GM12892 (cell line): ENCODE results near the gene GRK6.

Experiments used
- DNase-seq: peaks from one replicate; pipeline ENCODE4 v3.0.0; 2011; ENCODE audit not compliant: insufficient read length
- FAIRE-seq: peaks from 2 replicates; lab custom pipeline; 2011; peaks lifted over from hg19 to GRCh38; lab: Jason Lieb, UNC
- POLR2A ChIP-seq: IDR thresholded peaks from 2 replicates; pipeline ENCODE4 v1.6.1; 2011; ENCODE audit warnings: low read depth, low read length, control low read depth
- POLR2AphosphoS5 ChIP-seq: IDR thresholded peaks from 2 replicates; pipeline ENCODE4 v1.6.1; 2011; ENCODE audit warnings: low read depth, low read length, control low read depth
- TAF1 ChIP-seq: IDR thresholded peaks from 2 replicates; pipeline ENCODE4 v1.6.1; 2011; ENCODE audit warnings: low read depth, mild to moderate bottlenecking, control low read depth, low read length, borderline replicate concordance

GRK6 gene

GRCh38 chr5:177430972-177431316 lies 4.5 kb downstream of the GRK6 start:
- TF ChIP-seq TAF1 (no peak), POLR2A (no peak), POLR2AphosphoS5 (no peak)
- peak; percentile 62 for FAIRE-seq
- no peak for DNase-seq

- FAIRE-seq (peak; percentile 99), DNase-seq (peak; percentile 77)
- TF ChIP-seq POLR2A (peak; percentile 63; the same call in 1 of the 2 replicates), POLR2AphosphoS5 (peak; percentile 83), TAF1 (0 out of 2 replicates have a peak, but pooled peaks have one; percentile 34)
Observed at GRCh38 chr5:177431317-177432142, 5.1 kb downstream of the GRK6 start.

GRCh38 chr5:177432143-177432838 lies 5.8 kb downstream of the GRK6 start:
- no peak for TF ChIP-seq POLR2AphosphoS5
- no peak for TF ChIP-seq TAF1
- no peak for TF ChIP-seq POLR2A
- FAIRE-seq (no peak), DNase-seq (no peak)

- DNase-seq, result no peak
- no peak for FAIRE-seq
- peak; percentile 33; the same call in 1 of the 2 replicates for TF ChIP-seq POLR2A
- no peak for TF ChIP-seq POLR2AphosphoS5
Observed at GRCh38 chr5:177432839-177433657, 6.6 kb downstream of the GRK6 start.

- no peak for DNase-seq
- TF ChIP-seq POLR2A (no peak), POLR2AphosphoS5 (no peak), TAF1 (no peak)
- no peak for FAIRE-seq
Observed at GRCh38 chr5:177433658-177434217, 7.3 kb downstream of the GRK6 start.

- FAIRE-seq (no peak), DNase-seq (no peak)
- TF ChIP-seq POLR2A (no peak), TAF1 (no peak), POLR2AphosphoS5 (no peak)
Observed at GRCh38 chr5:177434437-177434836, 8.0 kb downstream of the GRK6 start.

GRCh38 chr5:177434942-177435738 lies 8.7 kb downstream of the GRK6 start:
- FAIRE-seq (no peak), DNase-seq (no peak)
- TF ChIP-seq POLR2AphosphoS5, result no peak
- TF ChIP-seq POLR2A, result no peak
- no peak for TF ChIP-seq TAF1

GRCh38 chr5:177435847-177436536 lies 9.5 kb downstream of the GRK6 start:
- no peak for DNase-seq
- FAIRE-seq, result no peak
- TF ChIP-seq TAF1 (no peak), POLR2AphosphoS5 (no peak), POLR2A (no peak)

GRCh38 chr5:177437623-177438022 lies 11.1 kb downstream of the GRK6 start:
- TF ChIP-seq POLR2A (no peak), POLR2AphosphoS5 (no peak)
- DNase-seq, result no peak
- FAIRE-seq, result no peak

GRCh38 chr5:177438468-177438867 lies 12.0 kb downstream of the GRK6 start:
- FAIRE-seq (no peak), DNase-seq (no peak)
- peak; percentile 73 for TF ChIP-seq POLR2AphosphoS5
- no peak for TF ChIP-seq TAF1
- peak; percentile 40; the same call in 1 of the 2 replicates for TF ChIP-seq POLR2A
